ENCODE results near the gene MYL5. TPM values are rescaled to one million over a fixed set of nuclear protein-coding genes. Genes with fewer than 3 reads are reported as not detected.

The MYL5 gene
- total and polyA plus RNA-seq, 2 of the 13 experiments (the other 11 are each of a cell fraction or from before 2014, with no cell fraction given), result 6.5 to 16.0 TPM

GRCh38 chr4:650461-650860 lies 23.9 kb upstream of the MYL5 start:
- Histone ChIP-seq H3K4me3 (replicated peaks in 1 of 3; ENCODE audit: insufficient read depth in 1 of 3, low read depth in 2 of 3, low read length in 3 of 3) (peak overlapping the region in 1 of 3 experiments; percentile 48; a peak in 1 of 6 replicates), H3K27ac (ENCODE audit: extremely low read length, insufficient read depth, low read length) (no peak overlapping the region), H4K20me1 (ENCODE audit: insufficient read depth, low read length) (no peaks in the 10 kb centered on the region), H3K9ac (ENCODE audit: insufficient read depth, low read depth, low read length) (no peak overlapping the region), H3K36me3 (replicated peaks in 1 of 2; ENCODE audit: control insufficient read depth in 1 of 2, insufficient read depth in 2 of 2, low read length in 2 of 2) (no peaks in the 10 kb centered on the region), H2AFZ (ENCODE audit: low read length) (no peak overlapping the region), H3K4me1 (ENCODE audit: insufficient read depth, low read length) (peaks cover 44% of the 10 kb centered on the region), H3K9me3 (ENCODE audit: low read length) (no peaks in the 10 kb centered on the region), H3K27me3 (ENCODE audit: control insufficient read depth in 1 of 2, insufficient read depth in 2 of 2, low read length in 2 of 2) (peaks cover 19 to 70% of the 10 kb centered on the region in 2 experiments), H3K79me2 (ENCODE audit: insufficient read depth, low read length) (no peaks in the 10 kb centered on the region), H3K4me2 (ENCODE audit: low read depth, low read length) (peak overlapping the region; percentile 62)
- CTCF ChIA-PET (ENCODE audit: low intra/inter-chr PET ratio, low total read pairs), result no interaction called here
- no peak for DNase-seq (ENCODE audit: low spot score)
- 41% methylated on average over 16 of the region's 18 CpGs for WGBS (ENCODE audit: low lambda C conversion rate)
- no peak for ATAC-seq
- POLR2A ChIA-PET, result no interaction called here
- no TSS peak for BruUV-seq (replicated peaks)
- in situ Hi-C loops (cut with HindIII; ENCODE audit: extremely low pct_ligation_motif_present, low pct_unique_long_range_greater_than_20kb), result no loop called here
- no peak for TF ChIP-seq ZFAT (CRISPR knock-in tag; conservative IDR thresholded peaks at IDR 0.05)
- no peak for FAIRE-seq
- intact Hi-C loops (cut with micrococcal nuclease; ENCODE audit: unreplicated experiment), result no loop called here

DNA sequence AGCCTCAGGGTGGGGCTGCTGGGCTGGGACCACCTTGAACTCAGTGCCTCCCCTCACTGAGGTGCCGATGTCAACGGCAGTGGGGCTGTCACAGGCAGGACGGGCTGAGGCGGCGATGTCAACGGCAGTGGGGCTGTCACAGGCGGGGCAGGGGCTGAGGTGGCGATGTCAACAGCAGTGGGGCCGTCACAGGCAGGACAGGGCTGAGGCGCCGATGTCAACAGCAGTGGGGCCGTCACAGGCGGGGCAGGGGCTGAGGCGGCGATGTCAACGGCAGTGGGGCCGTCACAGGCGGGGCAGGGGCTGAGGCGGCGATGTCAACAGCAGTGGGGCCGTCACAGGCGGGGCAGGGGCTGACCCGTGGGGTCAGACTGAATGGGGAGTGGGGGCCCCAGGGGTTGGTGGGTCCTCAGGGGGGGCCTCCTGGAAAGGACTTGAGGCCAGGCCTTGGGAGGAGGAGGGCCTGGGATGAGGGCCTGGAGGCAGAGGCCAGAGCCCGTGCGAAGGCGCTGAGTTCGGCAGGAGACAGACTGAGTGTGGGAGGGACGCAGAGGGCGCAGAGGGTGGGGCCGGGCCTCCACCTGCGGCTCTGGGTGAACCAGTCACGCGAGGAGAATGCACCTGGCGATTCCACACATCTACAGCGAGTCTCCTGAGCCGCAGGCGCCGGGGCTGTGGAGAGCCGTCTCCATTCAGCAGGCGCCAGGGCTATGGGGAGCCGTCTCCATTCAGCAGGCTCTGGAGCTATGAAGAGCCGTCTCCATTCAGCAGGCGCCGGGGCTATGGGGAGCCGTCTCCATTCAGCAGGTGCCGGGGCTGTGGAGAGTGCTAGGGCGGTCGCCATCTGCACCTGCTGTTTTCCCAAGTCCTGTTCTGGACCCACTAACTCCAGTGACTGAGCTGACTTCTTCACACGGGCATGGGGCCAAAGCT lies 23.1 kb upstream of the MYL5 start:
- no peak overlapping the region for H3K9ac ChIP-seq (ENCODE audit: insufficient read depth, low read depth, low read length)
- BruUV-seq (replicated peaks), result no TSS peak
- H3K4me3 ChIP-seq (replicated peaks in 1 of 3; ENCODE audit: insufficient read depth in 1 of 3, low read depth in 2 of 3, low read length in 3 of 3), result peak overlapping the region in 2 of 3 experiments; percentile 5 to 48; a peak in 2 of 6 replicates
- peak overlapping the region; percentile 62 for H3K4me2 ChIP-seq (ENCODE audit: low read depth, low read length)
- FAIRE-seq (no peak), DNase-seq (ENCODE audit: low spot score) (no peak), ATAC-seq (peak; percentile 32)
- H4K20me1 ChIP-seq (ENCODE audit: insufficient read depth, low read length), result no peaks in the 10 kb centered on the region
- intact Hi-C loops (cut with micrococcal nuclease; ENCODE audit: unreplicated experiment), result no loop called here
- ChIA-PET CTCF (ENCODE audit: low intra/inter-chr PET ratio, low total read pairs) (no interaction called here), POLR2A (interaction anchor here (0.6 kb wide), 1 partner anchor 18 kb away, joined by 3 read pairs; no protein-coding TSS in a partner anchor)
- H2AFZ ChIP-seq (ENCODE audit: low read length), result no peak overlapping the region
- no peaks in the 10 kb centered on the region for H3K79me2 ChIP-seq (ENCODE audit: insufficient read depth, low read length)
- H3K27me3 ChIP-seq (ENCODE audit: control insufficient read depth in 1 of 2, insufficient read depth in 2 of 2, low read length in 2 of 2), result peaks cover 19 to 70% of the 10 kb centered on the region in 2 experiments
- H3K9me3 ChIP-seq (ENCODE audit: low read length), result no peaks in the 10 kb centered on the region
- in situ Hi-C loops (cut with HindIII; ENCODE audit: extremely low pct_ligation_motif_present, low pct_unique_long_range_greater_than_20kb), result no loop called here
- H3K4me1 ChIP-seq (ENCODE audit: insufficient read depth, low read length), result peaks cover 51% of the 10 kb centered on the region
- WGBS (ENCODE audit: low lambda C conversion rate), result 11% methylated on average over 7 of the region's 49 CpGs
- no peaks in the 10 kb centered on the region for H3K36me3 ChIP-seq (replicated peaks in 1 of 2; ENCODE audit: control insufficient read depth in 1 of 2, insufficient read depth in 2 of 2, low read length in 2 of 2)
- no peak overlapping the region for H3K27ac ChIP-seq (ENCODE audit: extremely low read length, insufficient read depth, low read length)
- TF ChIP-seq, protein P1, sequence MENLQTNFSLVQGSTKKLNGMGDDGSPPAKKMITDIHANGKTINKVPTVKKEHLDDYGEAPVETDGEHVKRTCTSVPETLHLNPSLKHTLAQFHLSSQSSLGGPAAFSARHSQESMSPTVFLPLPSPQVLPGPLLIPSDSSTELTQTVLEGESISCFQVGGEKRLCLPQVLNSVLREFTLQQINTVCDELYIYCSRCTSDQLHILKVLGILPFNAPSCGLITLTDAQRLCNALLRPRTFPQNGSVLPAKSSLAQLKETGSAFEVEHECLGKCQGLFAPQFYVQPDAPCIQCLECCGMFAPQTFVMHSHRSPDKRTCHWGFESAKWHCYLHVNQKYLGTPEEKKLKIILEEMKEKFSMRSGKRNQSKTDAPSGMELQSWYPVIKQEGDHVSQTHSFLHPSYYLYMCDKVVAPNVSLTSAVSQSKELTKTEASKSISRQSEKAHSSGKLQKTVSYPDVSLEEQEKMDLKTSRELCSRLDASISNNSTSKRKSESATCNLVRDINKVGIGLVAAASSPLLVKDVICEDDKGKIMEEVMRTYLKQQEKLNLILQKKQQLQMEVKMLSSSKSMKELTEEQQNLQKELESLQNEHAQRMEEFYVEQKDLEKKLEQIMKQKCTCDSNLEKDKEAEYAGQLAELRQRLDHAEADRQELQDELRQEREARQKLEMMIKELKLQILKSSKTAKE (CRISPR knock-in tag; IDR thresholded peaks at IDR 0.05; ENCODE audit: borderline replicate concordance), result 0 out of 2 replicates have a peak, but pooled peaks have one; percentile 24
- TF ChIP-seq ZNF263 (CRISPR knock-in tag; IDR thresholded peaks at IDR 0.05), result peak; percentile 44; the same call in 1 of the 2 replicates
- 0 out of 2 replicates have a peak, but pooled peaks have one; percentile 4 for TF ChIP-seq UBTF (CRISPR knock-in tag; IDR thresholded peaks at IDR 0.05)
- peak; percentile 56; the same call in 1 of the 2 replicates for TF ChIP-seq ZSCAN25 (CRISPR knock-in tag; IDR thresholded peaks at IDR 0.05)
- peak; percentile 37; the same call in 1 of the 2 replicates for TF ChIP-seq ZNF687 (CRISPR knock-in tag; IDR thresholded peaks at IDR 0.05)
